Mucosa of descending colon (tissue), 3 donors: ENCODE measurements around the gene TBCK. TPM values are rescaled to one million over a fixed set of nuclear protein-coding genes. Genes with fewer than 3 reads are reported as not detected.
A peak's percentile ranks its signal among the peaks of the same experiment; 100 is the strongest.

Experiments used
- ATAC-seq: fragments of 200-7000 bp; cut with Tn5 transposase; one replicate; pipeline ENCODE4 v1.9.1; 2020; ENCODE audit warnings: mild to moderate bottlenecking, moderate library complexity
- DNase-seq, 3 donors: peaks; one replicate each; pipeline ENCODE4 v3.0.0-alpha.2; 2020
- H3K36me3 ChIP-seq: fragments of 200-600 bp; one replicate; pipeline ENCODE4 v1.8.0; 2021; ENCODE audit warnings: low read depth, mild to moderate bottlenecking
- H3K4me1 ChIP-seq: fragments of 200-600 bp; one replicate; pipeline ENCODE4 v1.8.0; 2021; ENCODE audit warnings: low read depth, mild to moderate bottlenecking
- H3K4me3 ChIP-seq: fragments of 200-600 bp; one replicate; pipeline ENCODE4 v1.8.0; 2021; ENCODE audit warnings: mild to moderate bottlenecking
- H3K9me3 ChIP-seq: fragments of 200-600 bp; one replicate; pipeline ENCODE4 v1.8.0; 2021; ENCODE audit warnings: mild to moderate bottlenecking
- intact Hi-C, 2 donors: fragments of 100-400 bp; cut with DNase I in 1 of 2; cut with micrococcal nuclease in 1 of 2; formaldehyde crosslinking; loops; one replicate each; pipeline versions ENCODE4 v1.11.0 to v1.11.1; 2022; cut with DNase I, micrococcal nuclease
- total RNA-seq, 3 donors: library from RNA; stranded (reverse); fragmentation: NEBNext Ultra II Directional in 2 of 3; extraction: Animal tissue kit (Norgen Biotek cat#: 25700) in 2 of 3; gene quantifications; one replicate each; pipeline versions ENCODE4 v1.2.1 to v1.2.4, GENCODE V29; 2021 to 2023
- TF ChIP-seq, protein P1 (sequence below): fragments of 200-600 bp; IDR thresholded peaks from one replicate; pipeline ENCODE4 v1.8.0; 2022; ENCODE audit warnings: antibody characterized with exemption, mild to moderate bottlenecking
- donor health status: DM: no; HTN: no; CAD: no; lungs with moderate emphysema.
- donor health status: DM: no; HTN: no; CAD: no.
- donor health status: DM: no; HTN: yes; CAD: no.

Gene TBCK
- total RNA-seq, 3 donors from 2014 or later: 23.1 to 42.5 (median 38.3) TPM

DNA sequence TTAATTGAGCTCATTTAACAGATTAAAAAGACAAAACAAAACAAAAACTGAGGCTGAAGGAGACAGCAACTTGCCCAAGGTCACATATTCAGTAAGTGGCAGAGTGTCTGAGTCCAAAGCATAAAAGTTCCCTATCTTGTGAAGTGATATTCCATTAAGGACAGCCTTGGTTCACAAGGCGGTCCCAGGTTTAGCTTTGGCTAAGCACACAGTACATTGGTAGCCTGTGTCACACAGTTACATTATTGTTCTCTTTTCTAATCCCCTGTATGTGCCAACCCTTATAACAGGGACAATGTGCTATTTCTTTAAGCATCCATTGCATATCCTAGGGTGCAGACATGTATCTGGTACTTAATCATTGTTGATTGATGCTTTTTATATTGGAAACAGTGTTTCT is 280.8 kb downstream of the TBCK start:
- Histone ChIP-seq H3K4me1 (no peaks in the 10 kb centered on the region), H3K9me3 (peaks cover 4% of the 10 kb centered on the region), H3K4me3 (no peak overlapping the region), H3K36me3 (no peaks in the 10 kb centered on the region)
- ATAC-seq: no peak
- intact Hi-C loops: no loop called here
- TF ChIP-seq, protein P1, sequence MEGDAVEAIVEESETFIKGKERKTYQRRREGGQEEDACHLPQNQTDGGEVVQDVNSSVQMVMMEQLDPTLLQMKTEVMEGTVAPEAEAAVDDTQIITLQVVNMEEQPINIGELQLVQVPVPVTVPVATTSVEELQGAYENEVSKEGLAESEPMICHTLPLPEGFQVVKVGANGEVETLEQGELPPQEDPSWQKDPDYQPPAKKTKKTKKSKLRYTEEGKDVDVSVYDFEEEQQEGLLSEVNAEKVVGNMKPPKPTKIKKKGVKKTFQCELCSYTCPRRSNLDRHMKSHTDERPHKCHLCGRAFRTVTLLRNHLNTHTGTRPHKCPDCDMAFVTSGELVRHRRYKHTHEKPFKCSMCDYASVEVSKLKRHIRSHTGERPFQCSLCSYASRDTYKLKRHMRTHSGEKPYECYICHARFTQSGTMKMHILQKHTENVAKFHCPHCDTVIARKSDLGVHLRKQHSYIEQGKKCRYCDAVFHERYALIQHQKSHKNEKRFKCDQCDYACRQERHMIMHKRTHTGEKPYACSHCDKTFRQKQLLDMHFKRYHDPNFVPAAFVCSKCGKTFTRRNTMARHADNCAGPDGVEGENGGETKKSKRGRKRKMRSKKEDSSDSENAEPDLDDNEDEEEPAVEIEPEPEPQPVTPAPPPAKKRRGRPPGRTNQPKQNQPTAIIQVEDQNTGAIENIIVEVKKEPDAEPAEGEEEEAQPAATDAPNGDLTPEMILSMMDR: no peak
- DNase-seq: no peak

DNA sequence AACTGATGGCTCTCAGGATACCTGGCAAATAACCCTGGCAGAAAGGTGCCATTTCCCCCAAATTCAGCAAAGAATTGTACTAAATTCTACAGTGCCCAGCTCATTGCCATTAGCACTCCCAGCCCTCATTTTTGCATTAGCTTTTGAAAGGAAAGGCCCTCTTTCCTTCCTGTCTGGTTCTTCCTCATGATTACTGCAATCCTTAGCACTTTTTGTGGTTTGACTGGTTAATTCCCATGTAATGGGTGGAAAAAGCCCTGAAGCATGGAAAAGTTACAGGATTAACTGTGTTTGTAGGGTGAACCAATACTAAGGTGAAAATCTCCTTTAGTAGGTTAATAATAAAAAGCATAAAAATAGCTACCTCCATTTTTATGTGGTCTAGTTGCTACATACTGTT is 281.3 kb downstream of the TBCK start:
- H3K36me3 ChIP-seq: no peaks in the 10 kb centered on the region
- DNase-seq: no peak
- no peaks in the 10 kb centered on the region for H3K4me1 ChIP-seq
- TF ChIP-seq, protein P1: no peak
- ATAC-seq: no peak
- no peak overlapping the region for H3K4me3 ChIP-seq
- intact Hi-C loops: no loop called here
- peaks cover 4% of the 10 kb centered on the region for H3K9me3 ChIP-seq

DNA sequence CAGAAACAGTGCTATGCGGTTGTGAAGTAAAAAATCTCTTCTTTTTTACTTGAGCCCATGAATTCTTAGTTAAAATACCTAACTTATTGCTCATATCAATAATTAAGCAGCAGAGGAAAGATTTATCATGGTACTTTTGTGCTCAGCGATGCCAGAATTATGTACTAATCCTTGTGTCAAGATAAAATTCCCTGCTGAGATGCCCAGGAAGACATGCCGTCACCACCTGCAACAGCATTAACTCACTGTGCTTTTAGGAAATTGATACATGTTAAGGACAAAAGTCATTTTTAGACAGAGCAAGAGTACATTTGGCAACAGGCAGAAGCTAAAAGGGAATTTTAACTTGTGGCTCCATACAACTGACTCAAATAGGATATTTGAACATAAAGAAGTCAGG is 281.8 kb downstream of the TBCK start:
- Histone ChIP-seq H3K9me3 (peaks cover 4% of the 10 kb centered on the region), H3K4me1 (no peaks in the 10 kb centered on the region), H3K36me3 (no peaks in the 10 kb centered on the region), H3K4me3 (no peak overlapping the region)
- DNase-seq: no peak
- no peak for ATAC-seq
- TF ChIP-seq, protein P1: no peak
- intact Hi-C loops: no loop called here

DNA sequence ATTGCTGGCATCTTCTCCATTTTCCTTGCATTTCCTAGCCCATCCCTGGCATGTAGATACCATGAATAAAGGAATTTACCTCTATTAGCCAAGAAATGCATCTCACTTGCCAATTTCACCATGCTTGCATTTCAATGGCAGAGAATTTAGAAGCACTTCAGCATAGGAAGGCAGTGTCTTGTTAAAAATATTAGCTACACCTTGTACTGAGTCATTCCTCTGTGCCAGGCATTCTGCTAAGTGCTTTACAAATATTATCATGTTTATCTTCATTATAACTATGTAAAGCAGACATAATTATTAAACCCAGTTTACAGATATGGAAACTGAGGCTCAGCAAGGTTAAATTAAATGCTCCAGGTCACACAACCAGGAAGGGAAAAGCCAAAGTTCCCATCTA is 282.5 kb downstream of the TBCK start:
- TF ChIP-seq, protein P1: no peak

DNA sequence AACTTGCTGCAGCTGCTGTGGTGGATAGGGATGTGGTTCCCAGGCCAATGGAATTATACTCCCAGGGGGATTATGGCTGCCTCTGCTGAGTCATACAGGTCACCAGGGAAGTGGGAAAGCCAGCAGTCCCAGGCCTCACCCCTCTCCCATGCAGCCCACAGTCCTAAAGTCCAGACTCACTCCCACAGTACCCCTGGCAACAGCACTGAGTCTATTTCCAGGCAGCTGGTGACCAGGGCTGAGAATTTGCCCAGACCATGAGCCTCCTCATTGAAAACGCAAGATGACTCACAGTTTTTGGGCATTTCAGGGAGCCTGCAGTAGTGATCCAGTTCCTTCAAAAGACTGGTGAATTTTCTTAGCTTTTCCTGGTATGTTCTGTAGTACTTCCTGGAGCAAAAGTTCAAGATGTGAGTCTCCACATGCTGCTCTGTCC is 283.1 kb downstream of the TBCK start:
- ATAC-seq: peak; percentile 56

More for the DNA sequence above, 282.5 kb downstream of the TBCK start:
- H3K4me3 ChIP-seq: no peak overlapping the region
- ATAC-seq (no peak), DNase-seq (no peak)
- no peaks in the 10 kb centered on the region for H3K36me3 ChIP-seq
- no peaks in the 10 kb centered on the region for H3K4me1 ChIP-seq
- intact Hi-C loops: no loop called here
- H3K9me3 ChIP-seq: peaks cover 4% of the 10 kb centered on the region

More for the DNA sequence above, 283.1 kb downstream of the TBCK start:
- DNase-seq: no peak
- Histone ChIP-seq H3K9me3 (peaks cover 4% of the 10 kb centered on the region), H3K4me1 (no peaks in the 10 kb centered on the region), H3K4me3 (no peak overlapping the region), H3K36me3 (no peaks in the 10 kb centered on the region)
- TF ChIP-seq, protein P1: no peak
- intact Hi-C loops: no loop called here
